Metanephros (tissue), 1 donor: ENCODE data around the gene CXCL9. TPM values are rescaled to one million over a fixed set of nuclear protein-coding genes. Genes with fewer than 3 reads are reported as not detected.

ENCODE experiments used
- total RNA-seq: library from RNA; depleted of rRNA; stranded (reverse); fragments of >200 nt; gene quantifications from one replicate; pipeline ENCODE4 v1.2.3, GENCODE V29; 2014

CXCL9 gene
- total RNA-seq, result not detected

DNA sequence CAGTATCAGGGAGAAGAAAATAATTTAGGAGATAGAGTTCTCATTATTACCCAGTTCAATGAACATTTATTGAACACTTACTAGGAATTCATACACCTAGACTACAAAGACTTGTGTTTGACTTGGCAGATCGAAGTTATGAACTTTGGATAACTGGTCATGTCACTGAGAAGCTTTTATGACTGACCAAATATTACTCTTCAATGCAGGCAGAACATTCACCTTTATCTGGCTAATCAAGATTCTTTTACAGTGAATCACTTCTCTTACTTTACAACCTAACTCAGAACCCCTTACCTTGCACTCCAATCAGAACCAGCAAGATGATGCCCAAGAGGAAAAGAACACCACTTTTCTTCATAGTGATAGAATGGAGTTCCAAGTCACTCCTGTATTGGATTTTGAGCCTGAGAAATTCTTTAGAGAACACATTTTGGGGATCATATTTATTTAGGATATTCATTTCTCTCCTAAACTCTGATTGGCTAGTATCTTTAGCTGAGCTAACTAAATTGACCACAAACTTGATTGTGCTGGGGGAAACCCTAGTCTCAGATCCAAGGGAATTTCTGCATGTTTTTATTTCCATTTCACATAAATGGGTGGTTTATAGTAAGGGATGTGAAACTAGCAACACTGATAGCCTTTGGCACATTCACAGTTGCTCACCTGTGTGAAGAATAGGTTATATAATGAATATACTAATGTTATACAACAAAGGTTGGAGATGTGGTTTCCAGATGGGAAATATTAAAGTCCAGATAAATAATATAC, at the start of gene CXCL9:
TSS of gene CXCL9 (minus strand) at position 421 of the 774 bp plus-strand sequence. CDS start at position 361, 60 bp downstream.

DNA sequence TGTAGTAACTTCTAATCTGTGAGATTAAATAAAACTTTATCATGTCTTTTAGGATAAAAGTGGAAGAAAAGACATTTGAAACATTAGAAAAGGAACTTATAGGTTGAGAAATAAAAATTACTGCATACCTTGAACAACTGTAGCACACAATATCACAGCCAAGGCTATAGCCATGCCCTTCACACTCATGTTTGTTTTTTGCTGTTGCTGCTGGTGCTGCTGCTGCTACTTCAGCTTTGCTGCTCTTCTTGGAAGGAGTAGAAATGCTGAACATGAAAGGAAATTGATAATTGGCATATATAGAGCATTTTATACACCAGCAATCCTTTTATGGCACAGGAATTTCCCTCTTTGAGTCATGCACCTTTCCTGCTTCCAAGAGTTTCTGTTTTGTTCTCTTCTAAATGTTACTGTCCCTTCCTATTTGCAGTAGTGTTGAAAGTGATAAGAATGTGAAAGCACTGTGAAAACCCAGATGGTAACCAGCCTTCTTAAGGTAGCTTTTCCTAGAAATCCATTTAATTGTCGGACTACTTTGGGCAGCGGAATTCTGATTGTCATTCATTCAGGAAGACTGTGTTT, 28.6 kb upstream of the CXCL9 start, which contains the start of gene CXCL11:
TSS of gene CXCL11 (minus strand) at position 272 of the 582 bp plus-strand sequence. CDS start at position 189, 83 bp downstream.

DNA sequence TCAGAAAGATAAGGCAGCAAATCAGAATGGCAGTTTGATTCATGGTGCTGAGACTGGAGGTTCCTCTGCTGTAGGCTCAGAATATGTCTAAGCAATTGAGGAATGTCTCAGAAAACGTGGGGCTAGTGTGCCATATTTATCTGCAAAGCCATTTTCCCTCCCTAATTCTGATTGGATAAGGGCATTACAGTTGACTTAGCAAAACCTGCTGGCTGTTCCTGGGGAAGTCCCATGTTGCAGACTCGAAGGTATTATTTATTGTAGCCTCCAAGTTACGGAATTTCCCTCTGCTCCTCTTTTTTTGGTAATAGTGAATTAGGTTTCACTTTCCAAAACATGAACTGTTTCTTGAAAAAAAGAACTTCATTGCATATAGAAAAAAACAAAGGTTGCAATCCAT, 16.1 kb upstream of the CXCL9 start, which contains the start of gene CXCL10:
TSS of gene CXCL10 (minus strand) at position 109 of the 400 bp plus-strand sequence. CDS start at position 43, 66 bp downstream.

Other genes starting within 250 kb of the CXCL9 start
- not detected for gene PPEF2, start 105.1 kb downstream of the CXCL9 start, total RNA-seq
- gene NAAA, start 66.5 kb downstream of the CXCL9 start, total RNA-seq, result 47.9 TPM
- gene SDAD1, start 16.6 kb downstream of the CXCL9 start, total RNA-seq, result 26.2 TPM
- 3.3 TPM for gene CXCL10, start 16.0 kb upstream of the CXCL9 start, total RNA-seq
- not detected for gene CXCL11, start 28.6 kb upstream of the CXCL9 start, total RNA-seq
- 13.8 TPM for gene ART3, start 67.2 kb upstream of the CXCL9 start, total RNA-seq
- 73.7 TPM for gene NUP54, start 140.9 kb upstream of the CXCL9 start, total RNA-seq
- 157 TPM for gene SCARB2, start 206.3 kb upstream of the CXCL9 start, total RNA-seq
- 11.1 TPM for gene FAM47E, start 244.2 kb upstream of the CXCL9 start, total RNA-seq